ENCODE results near the gene PCDHGC4. TPM values are rescaled to one million over a fixed set of nuclear protein-coding genes. Genes with fewer than 3 reads are reported as not detected.
A peak's percentile ranks its signal among the peaks of the same experiment; 100 is the strongest.

Gene PCDHGC4
- total and polyA plus RNA-seq, 2 of the 13 experiments (the other 11 are each of a cell fraction or from before 2014, with no cell fraction given): 0.07 TPM; not detected in 1

DNA sequence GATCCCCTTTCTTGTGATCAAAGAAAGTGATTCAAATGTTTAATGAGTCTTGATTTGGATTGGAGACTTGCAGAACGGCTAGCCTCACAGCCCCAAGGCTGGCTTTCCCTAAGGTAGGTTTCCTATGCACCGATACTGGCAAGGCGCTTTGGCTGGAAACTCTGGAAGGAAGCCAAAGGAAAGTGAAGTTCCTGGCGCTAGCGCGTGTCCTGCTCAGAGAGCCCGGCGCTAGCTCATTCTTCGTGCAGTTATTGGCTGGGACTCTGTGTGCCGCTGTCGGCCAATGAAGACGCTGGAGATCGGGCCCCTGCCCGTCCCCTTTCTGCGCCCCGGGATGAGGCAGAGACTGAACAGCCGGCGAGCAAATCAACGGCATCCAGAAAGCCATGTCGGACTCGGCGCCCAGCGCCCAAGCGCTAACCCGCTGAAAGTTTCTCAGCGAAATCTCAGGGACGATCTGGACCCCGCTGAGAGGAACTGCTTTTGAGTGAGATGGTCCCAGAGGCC is 9.2 kb upstream of the PCDHGC4 start, which contains the start of gene PCDHGC3 (continued):
- TF ChIP-seq, protein P1, sequence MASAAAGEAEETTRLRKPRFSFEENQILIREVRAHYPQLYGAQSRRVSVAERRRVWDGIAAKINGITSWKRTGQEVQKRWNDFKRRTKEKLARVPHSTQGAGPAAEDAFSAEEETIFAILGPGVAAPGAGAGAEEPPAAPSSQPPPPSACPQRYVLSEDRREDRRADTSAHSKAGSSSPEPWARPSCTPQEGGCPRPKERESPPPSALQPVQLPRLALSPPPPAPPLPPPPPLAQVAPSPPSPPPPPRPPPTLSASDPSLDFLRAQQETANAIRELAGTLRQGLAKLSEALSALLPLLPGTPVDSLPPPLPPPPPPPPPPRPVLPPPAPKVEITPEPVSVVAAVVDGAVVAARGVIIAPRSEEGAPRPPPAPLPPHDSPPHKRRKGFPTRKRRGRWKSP (CRISPR knock-in tag; IDR thresholded peaks at IDR 0.05): peak; percentile 99

DNA sequence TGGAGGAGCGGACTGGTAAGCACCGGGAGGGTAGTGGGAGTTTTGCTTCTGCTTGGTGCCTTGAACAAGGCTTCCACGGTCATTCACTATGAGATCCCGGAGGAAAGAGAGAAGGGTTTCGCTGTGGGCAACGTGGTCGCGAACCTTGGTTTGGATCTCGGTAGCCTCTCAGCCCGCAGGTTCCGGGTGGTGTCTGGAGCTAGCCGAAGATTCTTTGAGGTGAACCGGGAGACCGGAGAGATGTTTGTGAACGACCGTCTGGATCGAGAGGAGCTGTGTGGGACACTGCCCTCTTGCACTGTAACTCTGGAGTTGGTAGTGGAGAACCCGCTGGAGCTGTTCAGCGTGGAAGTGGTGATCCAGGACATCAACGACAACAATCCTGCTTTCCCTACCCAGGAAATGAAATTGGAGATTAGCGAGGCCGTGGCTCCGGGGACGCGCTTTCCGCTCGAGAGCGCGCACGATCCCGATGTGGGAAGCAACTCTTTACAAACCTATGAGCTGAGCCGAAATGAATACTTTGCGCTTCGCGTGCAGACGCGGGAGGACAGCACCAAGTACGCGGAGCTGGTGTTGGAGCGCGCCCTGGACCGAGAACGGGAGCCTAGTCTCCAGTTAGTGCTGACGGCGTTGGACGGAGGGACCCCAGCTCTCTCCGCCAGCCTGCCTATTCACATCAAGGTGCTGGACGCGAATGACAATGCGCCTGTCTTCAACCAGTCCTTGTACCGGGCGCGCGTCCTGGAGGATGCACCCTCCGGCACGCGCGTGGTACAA is 8.5 kb upstream of the PCDHGC4 start:
- H3K79me2 ChIP-seq (ENCODE audit: insufficient read depth, low read length): no peaks in the 10 kb centered on the region
- H3K4me2 ChIP-seq (ENCODE audit: low read depth, low read length): peak overlapping the region; percentile 64
- no peak for FAIRE-seq
- intact Hi-C loops (cut with micrococcal nuclease; ENCODE audit: unreplicated experiment): no loop called here
- no peaks in the 10 kb centered on the region for H3K9me3 ChIP-seq (ENCODE audit: low read length)
- no peak for DNase-seq (ENCODE audit: low spot score)
- no peak for TF ChIP-seq KDM6A (CRISPR knock-in tag; IDR thresholded peaks at IDR 0.05; ENCODE audit: low read depth)
- TF ChIP-seq, protein P2, sequence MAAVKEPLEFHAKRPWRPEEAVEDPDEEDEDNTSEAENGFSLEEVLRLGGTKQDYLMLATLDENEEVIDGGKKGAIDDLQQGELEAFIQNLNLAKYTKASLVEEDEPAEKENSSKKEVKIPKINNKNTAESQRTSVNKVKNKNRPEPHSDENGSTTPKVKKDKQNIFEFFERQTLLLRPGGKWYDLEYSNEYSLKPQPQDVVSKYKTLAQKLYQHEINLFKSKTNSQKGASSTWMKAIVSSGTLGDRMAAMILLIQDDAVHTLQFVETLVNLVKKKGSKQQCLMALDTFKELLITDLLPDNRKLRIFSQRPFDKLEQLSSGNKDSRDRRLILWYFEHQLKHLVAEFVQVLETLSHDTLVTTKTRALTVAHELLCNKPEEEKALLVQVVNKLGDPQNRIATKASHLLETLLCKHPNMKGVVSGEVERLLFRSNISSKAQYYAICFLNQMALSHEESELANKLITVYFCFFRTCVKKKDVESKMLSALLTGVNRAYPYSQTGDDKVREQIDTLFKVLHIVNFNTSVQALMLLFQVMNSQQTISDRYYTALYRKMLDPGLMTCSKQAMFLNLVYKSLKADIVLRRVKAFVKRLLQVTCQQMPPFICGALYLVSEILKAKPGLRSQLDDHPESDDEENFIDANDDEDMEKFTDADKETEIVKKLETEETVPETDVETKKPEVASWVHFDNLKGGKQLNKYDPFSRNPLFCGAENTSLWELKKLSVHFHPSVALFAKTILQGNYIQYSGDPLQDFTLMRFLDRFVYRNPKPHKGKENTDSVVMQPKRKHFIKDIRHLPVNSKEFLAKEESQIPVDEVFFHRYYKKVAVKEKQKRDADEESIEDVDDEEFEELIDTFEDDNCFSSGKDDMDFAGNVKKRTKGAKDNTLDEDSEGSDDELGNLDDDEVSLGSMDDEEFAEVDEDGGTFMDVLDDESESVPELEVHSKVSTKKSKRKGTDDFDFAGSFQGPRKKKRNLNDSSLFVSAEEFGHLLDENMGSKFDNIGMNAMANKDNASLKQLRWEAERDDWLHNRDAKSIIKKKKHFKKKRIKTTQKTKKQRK (IDR thresholded peaks at IDR 0.05; ENCODE audit: low read length): no peak
- TF ChIP-seq ZNF720 (CRISPR knock-in tag; IDR thresholded peaks at IDR 0.05): no peak
- no peak for TF ChIP-seq THAP11 (CRISPR knock-in tag; IDR thresholded peaks at IDR 0.05)
- TF ChIP-seq NRL (CRISPR knock-in tag; IDR thresholded peaks at IDR 0.05; ENCODE audit: borderline replicate concordance): no peak
- TF ChIP-seq REPIN1 (CRISPR knock-in tag; IDR thresholded peaks at IDR 0.05; ENCODE audit: borderline replicate concordance, low read depth): no peak
- no peaks in the 10 kb centered on the region for H4K20me1 ChIP-seq (ENCODE audit: insufficient read depth, low read length)
- BruUV-seq (replicated peaks): no TSS peak
- ATAC-seq: peak; percentile 60
- no peak overlapping the region for H3K9ac ChIP-seq (ENCODE audit: insufficient read depth, low read depth, low read length)
- H3K4me1 ChIP-seq (ENCODE audit: insufficient read depth, low read length): no peaks in the 10 kb centered on the region
- in situ Hi-C loops (cut with HindIII; ENCODE audit: extremely low pct_ligation_motif_present, low pct_unique_long_range_greater_than_20kb): no loop called here
- H2AFZ ChIP-seq (ENCODE audit: low read length): no peak overlapping the region
- peaks cover 1 to 8% of the 10 kb centered on the region in 2 experiments; a peak in 2 of 5 replicates for H3K27me3 ChIP-seq (ENCODE audit: control insufficient read depth in 1 of 2, insufficient read depth in 2 of 2, low read length in 2 of 2)
- H3K36me3 ChIP-seq (replicated peaks in 1 of 2; ENCODE audit: control insufficient read depth in 1 of 2, insufficient read depth in 2 of 2, low read length in 2 of 2): no peaks in the 10 kb centered on the region
- ChIA-PET CTCF (ENCODE audit: low intra/inter-chr PET ratio, low total read pairs) (no interaction called here), POLR2A (no interaction called here)
- no peak overlapping the region for H3K27ac ChIP-seq (ENCODE audit: extremely low read length, insufficient read depth, low read length)
- WGBS (ENCODE audit: low lambda C conversion rate): 72% methylated on average over 58 of the region's 58 CpGs
- peak overlapping the region in 2 of 3 experiments; percentile 26 to 51; a peak in 3 of 6 replicates for H3K4me3 ChIP-seq (replicated peaks in 1 of 3; ENCODE audit: insufficient read depth in 1 of 3, low read depth in 2 of 3, low read length in 3 of 3)

Data from HepG2 (cell line).